HG03521 (cell line): ENCODE results near the gene LHX6.
A peak's percentile ranks its signal among the peaks of the same experiment; 100 is the strongest.

Experiments used
- ATAC-seq: cut with Tn5 transposase; IDR thresholded peaks from one replicate; pipeline ENCODE4 v1.9.1; 2021; ENCODE audit warnings: mild to moderate bottlenecking, moderate library complexity; ENCODE audit not compliant: unreplicated experiment

LHX6 gene

DNA sequence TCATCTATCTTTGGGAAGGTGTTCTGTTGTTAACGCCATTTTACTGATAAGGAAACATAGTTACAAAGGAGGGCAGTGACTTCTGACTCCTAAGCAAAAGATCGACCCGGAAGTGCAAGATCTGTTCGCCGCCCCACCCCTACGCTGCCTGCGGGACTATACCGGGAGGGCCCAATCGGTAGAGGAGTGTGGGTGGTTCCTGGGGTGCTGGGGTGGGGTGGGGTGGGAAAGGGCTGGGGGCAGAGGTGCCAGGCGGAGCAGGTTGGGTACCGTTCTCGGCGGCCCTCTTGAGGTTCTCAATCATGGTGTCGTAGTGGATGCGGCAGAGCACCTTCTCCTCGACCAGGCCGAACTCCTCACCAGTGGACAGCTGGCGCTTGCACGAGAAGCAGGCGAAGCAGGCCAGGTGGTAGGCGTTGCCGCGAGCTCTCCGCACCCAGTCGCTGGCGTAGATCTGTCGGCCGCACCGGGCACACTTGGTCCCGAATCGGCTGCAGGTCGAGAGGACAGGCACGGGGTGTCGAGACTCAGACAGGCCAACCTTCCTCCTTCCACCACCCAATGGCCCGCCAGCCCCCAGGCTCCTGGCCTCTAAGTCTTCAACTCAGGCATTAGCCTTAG is 11.8 kb downstream of the LHX6 start:
- no peak for ATAC-seq

DNA sequence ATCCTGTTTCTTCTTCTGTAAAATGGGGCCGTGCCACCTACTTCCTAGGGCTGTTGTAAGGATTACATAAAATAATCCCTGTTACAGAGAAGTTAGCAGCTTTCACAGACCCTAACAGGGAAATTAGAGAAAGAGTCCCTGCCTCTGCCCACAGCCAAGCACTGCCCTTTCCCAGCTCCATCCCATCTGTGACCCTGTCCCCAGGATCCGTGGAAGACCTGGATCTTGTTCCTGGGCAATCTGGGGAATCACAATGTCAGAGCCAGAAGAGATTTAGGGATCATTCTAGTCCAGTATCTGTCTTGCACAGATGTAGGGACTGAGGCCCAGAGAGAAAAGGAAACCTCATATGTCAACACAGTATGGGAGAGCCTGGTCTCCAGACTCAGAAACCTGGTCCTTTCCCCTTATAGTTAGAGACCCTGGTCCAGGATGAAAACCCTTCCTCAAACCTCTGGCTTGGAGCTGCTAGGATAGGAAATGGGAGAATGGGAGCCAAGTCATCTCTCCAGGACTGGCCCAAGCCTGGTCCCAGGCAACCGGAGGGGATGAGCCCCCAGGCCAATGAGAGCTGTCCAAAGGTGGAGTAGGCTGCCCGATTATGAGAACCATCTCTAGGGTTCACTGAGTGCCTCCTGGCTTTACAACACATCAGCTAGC is 12.5 kb downstream of the LHX6 start:
- ATAC-seq: no peak

DNA sequence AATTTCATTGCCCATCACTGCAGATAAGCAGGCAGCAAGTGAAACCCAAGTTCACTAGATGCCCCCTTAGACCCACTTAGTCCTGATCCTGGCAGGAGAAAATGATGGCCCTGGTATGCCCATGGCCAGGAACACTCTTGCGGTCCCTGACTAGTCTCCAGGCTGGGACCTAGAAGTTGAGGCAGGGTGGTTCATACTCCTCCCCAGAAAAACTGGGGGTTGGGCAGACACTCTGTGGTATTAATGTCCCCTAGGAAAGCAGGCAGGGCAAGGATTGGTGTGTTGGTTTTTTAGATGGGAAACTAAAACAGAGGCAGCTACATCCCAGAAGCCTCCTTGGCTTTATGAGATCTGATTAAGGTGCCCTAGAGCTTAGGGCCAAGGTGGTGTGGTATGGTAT is 13.1 kb downstream of the LHX6 start:
- no peak for ATAC-seq

DNA sequence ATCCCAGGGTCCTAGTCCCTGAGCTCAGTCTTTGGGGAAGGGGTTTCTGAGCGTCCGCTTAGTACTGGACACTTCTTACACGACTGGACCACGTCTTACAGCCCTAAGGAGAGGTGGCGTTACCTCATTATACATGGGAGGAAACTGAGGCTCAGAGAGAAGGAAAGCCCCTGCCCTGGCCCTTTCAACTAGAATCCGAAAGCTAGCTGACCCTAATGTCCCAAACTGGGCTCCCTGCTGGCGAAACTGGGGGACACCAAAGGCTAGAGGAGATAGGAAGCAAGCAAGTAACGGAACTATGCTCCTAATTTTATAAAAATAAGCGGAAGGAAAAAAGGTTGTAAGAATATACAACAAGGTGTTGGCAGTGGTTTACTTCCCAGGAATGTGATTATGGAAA is 14.2 kb downstream of the LHX6 start:
- ATAC-seq: no peak

DNA sequence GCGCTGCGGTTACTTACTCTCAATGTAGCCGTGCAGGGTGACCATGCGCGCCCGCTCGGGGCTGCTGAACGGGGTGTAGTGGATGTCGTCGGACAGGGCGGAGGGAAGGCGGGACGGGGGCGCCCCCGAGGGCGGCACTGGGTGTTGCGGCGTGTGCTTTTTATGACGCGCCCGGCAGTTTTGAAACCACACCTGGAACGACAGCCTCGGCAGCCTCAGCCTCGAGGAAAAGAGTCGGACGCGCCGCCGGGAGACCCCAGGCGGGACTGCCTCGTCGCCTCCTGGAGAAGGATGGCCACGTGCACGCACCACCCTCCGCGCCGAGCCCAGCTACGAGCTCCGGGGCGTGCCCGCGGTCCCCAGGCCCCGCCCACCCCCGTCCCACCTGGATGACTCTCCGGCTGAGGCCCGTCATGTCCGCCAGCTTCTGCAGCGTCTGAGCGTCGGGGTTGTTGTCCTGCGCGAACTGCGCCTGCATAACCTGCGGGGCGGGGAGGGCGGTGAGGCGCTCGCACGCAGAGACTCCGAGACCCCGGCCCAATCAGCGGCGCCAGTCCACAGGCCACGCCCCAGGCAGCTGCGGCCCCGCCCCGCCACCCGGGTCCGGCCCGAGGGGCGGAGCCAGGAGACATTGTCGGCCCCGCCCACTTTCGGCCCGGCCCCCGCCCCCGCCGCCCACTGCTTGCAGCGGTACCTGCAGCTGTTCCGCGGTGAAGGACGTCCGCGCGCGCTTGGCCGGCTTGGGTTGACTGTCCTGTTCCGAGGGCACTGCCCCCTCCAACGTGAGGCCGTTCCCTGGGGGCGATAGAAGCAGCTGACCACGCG is 15.0 kb downstream of the LHX6 start:
- ATAC-seq: peak; percentile 67

DNA sequence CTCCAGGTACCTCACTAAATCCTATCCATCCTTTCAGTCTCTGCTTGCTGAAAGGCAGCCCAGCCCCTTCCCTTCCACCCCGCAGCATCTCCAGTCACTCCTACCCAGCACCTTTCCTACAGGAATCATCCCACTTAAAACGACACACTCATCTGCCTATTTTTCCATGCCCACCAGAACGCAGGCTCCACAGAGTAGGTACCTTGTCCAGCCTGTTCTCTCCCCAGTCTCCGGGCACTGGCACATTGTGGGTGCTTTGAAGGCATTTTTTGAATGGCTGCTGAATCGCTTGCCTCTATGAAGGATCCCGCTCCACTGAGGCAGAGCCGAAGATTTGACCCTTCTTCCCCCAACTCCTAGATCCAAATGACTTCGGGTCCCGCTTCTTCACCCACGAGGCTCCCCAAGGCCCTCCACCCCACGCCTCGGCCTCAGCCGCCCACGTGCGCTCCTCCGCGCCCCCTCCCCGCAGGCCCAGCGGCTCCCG is 15.6 kb downstream of the LHX6 start:
- ATAC-seq: no peak

DNA sequence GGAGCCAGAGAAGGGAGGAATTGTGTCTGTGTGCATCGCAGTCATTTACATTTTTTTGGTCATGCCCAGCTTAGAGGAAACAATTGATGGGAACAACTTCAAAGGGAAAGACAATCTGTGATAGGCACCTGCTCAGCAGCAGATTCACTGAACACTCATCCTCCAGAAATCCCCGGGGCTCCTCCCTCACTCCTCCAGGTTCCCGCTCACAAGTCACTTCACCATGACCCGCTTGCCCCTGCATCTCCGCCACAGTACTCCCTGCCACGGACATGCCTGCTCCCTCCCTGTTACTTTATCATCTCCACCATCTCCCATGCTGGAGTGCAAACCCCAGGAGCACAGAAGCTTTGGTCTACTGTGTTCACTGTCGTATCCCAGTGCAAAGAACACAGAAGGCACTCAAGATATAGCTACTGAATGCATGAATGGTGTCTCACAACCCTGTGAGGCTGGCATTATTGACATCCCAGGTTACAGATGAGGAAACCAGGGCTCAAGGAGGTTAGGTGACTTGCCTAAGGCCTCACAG is 16.2 kb downstream of the LHX6 start:
- no peak for ATAC-seq

DNA sequence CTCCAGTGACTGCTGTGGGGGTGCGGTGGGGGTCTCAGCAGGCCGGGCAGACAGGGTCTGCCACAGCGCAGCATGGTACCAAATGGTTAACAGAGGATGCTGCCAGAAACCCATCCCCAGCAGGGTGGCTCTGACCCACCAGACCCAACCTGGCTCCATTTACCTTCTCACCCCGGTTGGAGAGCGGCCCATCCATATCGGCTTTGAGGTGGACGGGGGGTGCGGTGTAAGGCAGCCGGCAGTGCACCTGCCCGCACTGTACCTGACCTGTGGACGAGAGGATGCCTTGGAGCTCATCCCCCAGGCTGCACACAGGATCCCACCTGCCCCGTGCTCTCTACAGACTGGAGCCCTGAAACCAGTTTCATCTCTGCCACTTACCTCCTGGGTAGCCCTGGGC is 19.3 kb downstream of the LHX6 start:
- ATAC-seq: no peak

DNA sequence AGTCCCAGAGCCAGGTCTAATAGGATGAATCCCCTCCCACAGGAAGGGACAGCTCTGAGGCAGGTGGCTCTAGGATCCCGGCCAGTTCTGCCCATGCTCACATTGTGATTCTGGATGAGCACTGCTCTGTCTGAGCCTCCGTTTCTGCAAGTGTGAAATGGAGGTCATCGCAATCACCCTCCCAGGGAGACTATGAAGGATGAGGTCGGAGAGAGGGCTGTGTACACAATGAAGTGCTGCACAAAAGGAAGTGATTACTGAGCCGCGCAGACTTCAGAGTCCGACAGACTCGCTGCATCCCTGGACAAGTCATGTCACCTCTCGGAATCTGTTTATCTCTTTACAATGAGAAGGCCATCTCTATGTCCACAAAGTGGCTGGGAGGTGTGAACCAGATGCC is 21.7 kb downstream of the LHX6 start:
- ATAC-seq: no peak

DNA sequence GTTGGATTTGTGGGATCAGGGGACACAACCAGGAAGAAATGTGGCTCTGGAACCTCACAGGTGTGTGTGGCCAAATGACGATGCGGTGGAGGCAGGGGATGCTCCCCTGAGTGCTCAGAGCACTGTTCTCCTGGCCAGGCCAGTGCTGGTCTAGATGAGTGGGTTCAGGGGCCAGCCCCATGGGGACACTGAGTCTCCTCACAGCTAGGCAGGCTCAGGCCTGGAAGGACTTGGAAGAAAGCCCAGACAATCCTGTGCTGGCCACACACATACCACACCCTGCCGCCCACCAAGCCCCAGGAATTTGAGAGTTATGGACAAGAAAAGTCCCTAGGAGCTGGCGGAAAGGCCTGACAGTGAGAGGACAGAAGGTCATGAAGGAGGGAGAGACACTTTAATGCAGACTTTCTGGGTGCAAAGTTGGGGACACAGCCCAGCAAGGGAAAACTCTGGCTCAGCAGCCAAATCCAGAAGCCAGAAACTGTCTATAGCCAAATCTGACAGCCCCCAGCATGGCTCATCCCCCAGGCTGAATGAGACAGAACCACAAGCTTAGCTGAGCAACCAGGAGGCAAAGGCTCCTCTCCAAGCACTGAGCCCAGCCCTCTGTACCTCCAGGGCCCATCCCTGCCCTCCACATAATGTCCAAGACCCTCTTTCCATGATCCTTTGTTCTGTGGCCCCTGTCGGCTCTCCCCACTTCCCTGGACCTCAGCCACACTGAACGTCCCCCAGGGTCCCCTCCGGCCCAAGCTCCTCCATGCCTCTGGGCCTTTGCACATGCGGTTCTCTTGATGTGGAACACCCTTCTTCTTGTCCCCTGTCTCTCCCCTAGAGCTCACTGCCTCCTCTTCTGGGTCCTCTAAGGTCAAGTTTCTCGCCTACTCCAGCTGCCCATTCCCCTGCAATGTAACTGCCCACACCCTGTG is 22.4 kb downstream of the LHX6 start:
- ATAC-seq: no peak

DNA sequence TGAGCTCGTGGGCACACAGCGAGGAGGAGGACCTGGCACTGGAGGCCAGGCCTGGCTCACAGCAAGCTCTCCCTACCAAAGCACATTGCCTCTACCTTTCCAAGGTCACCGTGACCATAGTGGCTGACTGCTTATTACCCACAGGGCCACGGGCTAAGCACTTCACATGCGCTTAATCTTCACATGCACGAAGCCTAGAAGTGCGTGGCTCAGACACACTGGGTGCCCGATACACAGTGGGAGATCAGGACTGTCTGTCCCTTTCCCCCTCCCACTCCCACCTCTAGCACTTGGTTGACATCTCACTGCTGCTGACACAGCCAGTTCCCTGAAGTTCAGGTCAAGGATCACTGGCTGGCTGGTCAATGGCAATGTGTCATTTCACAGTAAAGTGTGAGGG is 23.6 kb downstream of the LHX6 start:
- no peak for ATAC-seq

DNA sequence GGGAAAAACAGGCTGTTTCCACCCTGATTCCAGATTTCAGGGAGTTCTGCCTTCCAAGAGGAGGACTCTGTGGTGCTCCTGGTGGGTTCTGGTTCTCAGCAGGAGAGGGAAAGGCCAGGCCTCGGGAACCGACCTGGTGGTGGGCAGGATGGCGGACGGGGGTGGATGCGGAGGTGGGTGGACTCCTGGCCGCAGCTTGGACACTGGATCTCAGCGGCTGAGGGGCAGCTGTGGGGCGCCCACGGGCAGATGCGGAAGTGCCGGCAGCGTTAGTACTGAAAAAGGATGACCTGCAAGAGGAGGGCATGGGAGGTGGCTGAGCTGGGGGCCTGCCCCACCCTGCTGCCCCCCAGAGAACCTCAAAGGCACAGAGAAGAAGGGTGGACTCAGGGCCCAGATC is 24.3 kb downstream of the LHX6 start:
- no peak for ATAC-seq

DNA sequence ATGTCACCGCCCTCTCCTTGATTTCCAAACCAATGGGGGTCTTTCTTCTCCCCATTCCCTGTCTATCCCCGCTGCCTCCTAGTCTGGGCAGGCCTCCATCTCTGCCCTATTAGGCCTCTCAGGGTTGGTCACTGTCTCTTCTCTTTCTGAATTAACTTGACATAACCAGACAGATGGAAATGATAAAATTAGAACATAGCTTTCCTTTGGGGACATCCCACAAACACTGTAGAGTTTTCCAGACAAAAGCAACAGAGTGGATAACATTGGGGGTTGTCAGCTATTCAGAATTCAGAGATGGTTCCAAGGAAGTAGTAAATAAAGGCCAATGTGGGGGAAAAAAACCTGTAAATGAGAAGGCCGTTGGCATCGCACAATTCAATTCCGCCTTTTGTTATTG is 24.7 kb downstream of the LHX6 start:
- no peak for ATAC-seq

DNA sequence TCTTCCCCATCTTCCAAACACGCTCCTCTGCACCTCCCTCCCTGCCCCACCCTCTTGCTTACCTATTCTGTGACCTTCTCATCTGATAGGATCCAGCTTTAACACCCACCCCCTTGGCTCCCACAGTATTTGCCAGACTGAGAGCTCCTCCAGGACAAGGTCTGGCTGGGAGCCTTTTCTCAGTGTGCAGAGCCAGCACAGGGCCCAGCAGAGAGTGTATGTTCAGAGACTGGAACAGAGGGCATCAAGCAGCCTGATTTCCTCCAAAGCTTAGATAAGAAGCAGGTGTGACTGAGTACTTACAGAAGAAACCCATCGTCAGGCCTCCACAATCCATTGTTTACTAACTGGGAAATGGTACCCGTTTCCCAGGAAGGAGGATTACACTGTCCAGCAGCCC is 26.6 kb downstream of the LHX6 start:
- ATAC-seq: no peak

DNA sequence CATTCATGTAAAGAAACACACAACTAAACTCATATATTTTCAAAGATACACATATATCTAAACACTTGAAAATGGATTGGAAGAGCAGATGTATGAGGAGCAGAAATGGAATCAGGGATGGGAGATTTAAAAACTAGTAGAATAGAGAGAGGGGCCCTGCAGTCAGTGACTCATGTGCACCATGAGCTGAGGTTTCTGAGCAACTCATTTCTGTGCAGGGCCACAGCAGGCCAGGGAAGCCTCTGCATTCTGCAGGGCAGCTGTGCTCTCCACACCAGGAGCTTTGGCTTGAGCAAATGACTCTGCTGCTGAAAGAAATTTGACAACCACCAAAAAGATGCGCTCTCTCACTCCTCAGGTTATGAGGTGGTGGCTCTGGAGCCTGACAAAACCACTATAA is 27.1 kb downstream of the LHX6 start:
- ATAC-seq: no peak

DNA sequence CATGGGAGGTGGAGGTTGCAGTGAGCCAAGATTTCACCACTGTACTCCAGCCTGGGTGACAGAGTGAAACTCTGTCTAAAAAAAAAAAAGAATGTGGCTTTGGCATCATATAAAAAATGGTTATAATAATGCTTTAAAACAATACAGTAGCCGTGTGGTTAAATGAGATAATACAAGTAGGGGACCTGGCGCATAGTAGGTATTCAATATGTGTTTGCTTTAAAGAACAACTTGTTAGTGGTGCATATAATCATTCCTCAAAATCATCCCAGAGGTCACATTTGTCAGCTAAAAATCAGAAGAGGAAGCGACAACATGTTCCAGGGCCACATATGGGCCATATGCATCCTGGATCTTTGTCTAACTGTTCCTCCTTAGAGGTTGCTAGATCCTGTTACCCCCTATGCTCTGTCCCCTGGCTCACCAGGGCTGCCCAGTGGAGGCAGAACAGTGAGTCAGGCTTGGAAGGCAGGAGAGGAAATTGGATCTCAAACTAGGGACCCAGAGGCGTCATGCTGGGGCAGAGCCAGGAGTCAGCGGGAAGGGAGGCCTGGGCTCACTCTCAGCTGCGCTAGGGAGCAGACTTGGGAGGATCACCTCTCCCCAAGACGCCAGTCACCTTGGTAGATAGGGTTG is 27.7 kb downstream of the LHX6 start:
- no peak for ATAC-seq

DNA sequence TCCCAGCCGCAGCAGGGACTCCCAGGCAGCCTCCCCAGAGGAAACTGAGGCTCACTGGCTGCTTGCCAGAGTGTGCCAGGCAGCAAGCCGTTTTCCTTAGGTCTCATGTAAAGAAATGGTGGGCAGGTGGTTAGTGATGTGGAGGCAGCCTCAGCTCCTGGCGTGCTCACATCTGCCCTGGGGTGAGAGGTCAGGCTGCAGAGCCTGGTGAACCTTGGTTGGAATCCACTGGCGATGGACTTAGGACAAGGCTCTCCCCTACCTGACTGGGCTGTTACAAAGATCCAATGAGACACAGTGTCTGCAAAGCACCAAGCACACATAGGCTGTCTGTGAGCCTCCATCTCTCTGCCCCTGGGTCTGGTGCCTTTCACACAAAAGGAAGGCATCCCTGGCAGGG is 30.9 kb downstream of the LHX6 start:
- no peak for ATAC-seq

DNA sequence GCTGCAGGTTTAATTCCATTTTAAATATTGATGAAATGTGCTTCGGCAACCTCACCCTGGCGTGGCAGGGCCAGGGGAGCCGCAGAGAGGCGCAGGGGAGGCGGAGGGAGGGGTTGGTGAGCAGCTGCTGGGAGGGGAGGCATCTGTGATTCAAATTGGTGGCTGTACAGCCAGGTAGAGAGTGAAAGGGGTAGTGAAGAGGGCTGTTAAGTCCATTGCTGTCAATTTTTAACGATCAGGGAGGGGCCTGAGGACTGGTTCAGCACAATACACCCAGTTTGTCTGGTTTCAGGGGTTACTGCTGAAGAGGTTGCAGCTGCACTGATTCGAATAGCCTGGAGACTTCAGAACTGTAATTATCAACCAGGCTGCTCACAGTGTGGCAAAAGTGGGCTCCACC is 31.3 kb downstream of the LHX6 start:
- no peak for ATAC-seq

DNA sequence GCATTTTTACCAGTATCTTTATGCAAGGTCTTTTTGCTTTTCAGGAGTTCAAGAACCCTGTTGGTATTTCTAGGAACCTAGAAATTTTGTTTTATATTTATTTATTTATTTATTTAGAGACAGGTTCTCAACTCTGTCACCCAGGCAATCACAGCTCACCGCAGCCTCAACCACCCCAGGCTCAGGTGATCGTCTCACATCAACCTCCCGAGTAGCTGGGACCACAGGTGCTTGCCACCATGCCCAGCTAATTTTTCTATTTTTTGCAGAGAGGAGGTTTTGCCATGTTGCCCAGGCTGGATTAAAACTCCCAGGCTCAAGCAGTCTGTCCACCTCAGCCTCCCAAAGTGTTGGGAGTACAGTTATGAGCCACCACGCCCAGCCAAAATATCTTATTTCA is 32.9 kb downstream of the LHX6 start:
- ATAC-seq: no peak

DNA sequence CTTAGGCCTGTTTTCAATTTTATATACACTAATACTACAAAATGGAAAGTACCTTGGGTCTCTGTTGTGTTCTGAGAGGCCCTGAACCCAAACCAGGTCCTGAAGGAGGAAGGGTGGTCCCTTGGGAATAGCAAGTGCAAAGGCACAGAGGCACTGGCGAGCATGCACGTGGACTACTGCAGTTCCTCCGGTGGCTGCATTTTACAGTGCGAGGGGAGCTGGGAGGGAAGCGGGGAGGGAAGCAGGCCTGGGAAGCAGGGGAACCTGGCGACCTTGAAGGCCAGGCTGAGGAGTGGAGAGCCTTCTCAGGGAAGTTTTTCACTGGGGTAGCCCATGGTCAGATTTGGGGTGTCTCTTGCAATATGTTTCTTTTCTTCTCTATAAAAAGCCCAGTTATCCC is 35.1 kb downstream of the LHX6 start:
- ATAC-seq: no peak
